GM12878 (cell line): ENCODE results near the gene SMPD3. TPM values are rescaled to one million over a fixed set of nuclear protein-coding genes. Genes with fewer than 3 reads are reported as not detected.

Experiments used
- ATAC-seq: fragments of 200-7000 bp; cut with Tn5 transposase; 3 replicates; pipeline ENCODE4 v1.9.1; 2020; ENCODE audit warnings: mild to moderate bottlenecking, moderate library complexity
- BruUV-seq: library from RNA; stranded (reverse); fragments of 400-500 nt; replicated peaks from 2 replicates; lab custom pipeline; 2021; lab: Mats Ljungman, UMichigan
- CTCF ChIA-PET: fragments of 300-600 bp; sonication (Branson Sonifier 250); formaldehyde crosslinking; extraction: SDS; loops from one replicate; lab custom pipeline; 2021; ENCODE audit warnings: inconsistent platforms; lab: Yijun Ruan, JAX
- POLR2A ChIA-PET: fragments of 350-600 bp; formaldehyde crosslinking; extraction: SDS; loops from one replicate; lab custom pipeline; 2021; ENCODE audit warnings: inconsistent platforms; lab: Charles Lee
- RAD21 ChIA-PET: fragments of 300-600 bp; sonication (Branson Sonifier 250); formaldehyde crosslinking; loops from one replicate; lab custom pipeline; 2023; ENCODE audit warnings: antibody characterized with exemption; ENCODE audit not compliant: unreplicated experiment; lab: Charles Lee
- SMC1A ChIA-PET: fragments of 300-600 bp; sonication (Branson Sonifier 250); formaldehyde crosslinking; loops from one replicate; lab custom pipeline; 2023; ENCODE audit not compliant: unreplicated experiment, uncharacterized antibody; lab: Charles Lee
- DNase-seq: peaks from one replicate; pipeline ENCODE4 v3.0.0-alpha.2; 2011; ENCODE audit warnings: low read depth, low spot score
- FAIRE-seq: peaks from 3 replicates; lab custom pipeline; 2011; peaks lifted over from hg19 to GRCh38; lab: Jason Lieb, UNC
- H2AFZ ChIP-seq: 2 replicates; pipeline ENCODE4 v1.6.0; 2011; ENCODE audit warnings: low read depth, low read length, control low read depth; ENCODE audit not compliant: control insufficient read depth
- H3K27ac ChIP-seq: 2 replicates; pipeline ENCODE4 v1.5.1; 2011; ENCODE audit warnings: control low read depth; ENCODE audit not compliant: control insufficient read depth, insufficient read depth
- H3K27me3 ChIP-seq, 2 experiments: replicated peaks in 1 of 2; 2 replicates each; pipeline versions ENCODE4 v1.6.0 to v1.6.1; 2011; ENCODE audit warnings: low read length in 1 of 2; ENCODE audit not compliant: control insufficient read depth in 2 of 2, insufficient read depth in 2 of 2
- H3K36me3 ChIP-seq, 2 experiments: 2 replicates each; pipeline ENCODE4 v1.5.1; 2011; ENCODE audit warnings: low read length in 1 of 2; ENCODE audit not compliant: control insufficient read depth in 2 of 2, insufficient read depth in 2 of 2
- H3K4me1 ChIP-seq: 2 replicates; pipeline ENCODE4 v1.6.1; 2011; ENCODE audit warnings: mild to moderate bottlenecking, low read length, moderate library complexity, mixed read lengths; ENCODE audit not compliant: control insufficient read depth, insufficient read depth
- H3K4me2 ChIP-seq: 2 replicates; pipeline ENCODE4 v1.6.0; 2011; ENCODE audit warnings: control low read depth; ENCODE audit not compliant: control insufficient read depth, insufficient read depth
- H3K4me3 ChIP-seq: fragments of 200-600 bp; sonication (generic); 2 replicates; pipeline ENCODE4 v1.5.1; 2016
- H3K79me2 ChIP-seq: 2 replicates; pipeline ENCODE4 v1.6.0; 2011; ENCODE audit warnings: low read length; ENCODE audit not compliant: control insufficient read depth, insufficient read depth
- H3K9ac ChIP-seq: 2 replicates; pipeline ENCODE4 v1.8.0; 2011; ENCODE audit warnings: low read length, control low read depth, mixed read lengths; ENCODE audit not compliant: control insufficient read depth, insufficient read depth
- H3K9me3 ChIP-seq: replicated peaks from 3 replicates; pipeline ENCODE4 v1.5.1; 2011; ENCODE audit warnings: mild to moderate bottlenecking, low read length; ENCODE audit not compliant: control insufficient read depth, insufficient read depth
- H4K20me1 ChIP-seq: 2 replicates; pipeline ENCODE4 v1.6.0; 2011; ENCODE audit not compliant: control insufficient read depth, insufficient read depth
- CBX3 ChIP-seq: fragments of 200-600 bp; sonication (generic); IDR thresholded peaks from 2 replicates; pipeline ENCODE4 v1.6.1; 2016; ENCODE audit warnings: low read depth, borderline replicate concordance
- CEBPB ChIP-seq, 2 experiments: fragments of 150-350 bp in 1 of 2; IDR thresholded peaks; 2 replicates each; pipeline ENCODE4 v1.6.1; 2012 to 2014; ENCODE audit warnings: low read depth in 2 of 2, low read length in 2 of 2, borderline replicate concordance in 1 of 2, inconsistent platforms in 1 of 2
- CEBPZ ChIP-seq: fragments of 150-350 bp; IDR thresholded peaks from 2 replicates; pipeline ENCODE4 v1.6.1; 2016; ENCODE audit warnings: low read depth, low read length
- CREM ChIP-seq: IDR thresholded peaks from 2 replicates; pipeline ENCODE4 v1.6.1; 2014; ENCODE audit warnings: antibody characterized with exemption, low read depth
- ESRRA ChIP-seq: IDR thresholded peaks from 2 replicates; pipeline ENCODE4 v1.6.1; 2012; ENCODE audit warnings: mild to moderate bottlenecking, low read length, improper control_type of control experiment
- FOXK2 ChIP-seq: fragments of 450-650 bp; IDR thresholded peaks from 2 replicates; pipeline ENCODE4 v1.6.1; 2017; ENCODE audit warnings: mild to moderate bottlenecking, moderate library complexity
- MEF2A ChIP-seq: IDR thresholded peaks from 2 replicates; pipeline ENCODE4 v1.6.1; 2011; ENCODE audit warnings: low read depth, mild to moderate bottlenecking, low read length, moderate library complexity; ENCODE audit not compliant: insufficient read depth
- MTA2 ChIP-seq: fragments of 450-650 bp; IDR thresholded peaks from 2 replicates; pipeline ENCODE4 v1.6.1; 2016; ENCODE audit warnings: low read depth, mild to moderate bottlenecking, moderate library complexity
- NFYB ChIP-seq: IDR thresholded peaks from 2 replicates; pipeline ENCODE4 v1.6.1; 2011; ENCODE audit warnings: low read depth, mild to moderate bottlenecking, low read length, improper control_type of control experiment, moderate library complexity; ENCODE audit not compliant: insufficient read depth
- PML ChIP-seq: IDR thresholded peaks from 2 replicates; pipeline ENCODE4 v1.6.1; 2012; ENCODE audit warnings: low read length, inconsistent platforms
- SPI1 ChIP-seq: IDR thresholded peaks from 2 replicates; pipeline ENCODE4 v1.6.1; 2011; ENCODE audit warnings: low read depth, mild to moderate bottlenecking, low read length, moderate library complexity, borderline replicate concordance; ENCODE audit not compliant: insufficient read depth
- SREBF2 ChIP-seq: IDR thresholded peaks from 2 replicates; pipeline ENCODE4 v1.6.1; 2012; ENCODE audit warnings: mild to moderate bottlenecking, low read length
- SRF ChIP-seq, 2 experiments: IDR thresholded peaks; 2 replicates each; pipeline ENCODE4 v1.6.1; 2011; ENCODE audit warnings: low read depth in 2 of 2, low read length in 2 of 2, mild to moderate bottlenecking in 1 of 2, moderate library complexity in 1 of 2
- STAT1 ChIP-seq: fragments of 450-650 bp; conservative IDR thresholded peaks from 2 replicates; pipeline ENCODE4 v1.6.1; 2014; ENCODE audit warnings: antibody characterized with exemption, mild to moderate bottlenecking
- TBL1XR1 ChIP-seq: IDR thresholded peaks from 2 replicates; pipeline ENCODE4 v1.6.1; 2012; ENCODE audit warnings: low read depth, low read length, improper control_type of control experiment
- WGBS: methylation state at CpG from one replicate; pipeline ENCODE4 v1.1.6; 2016; ENCODE audit warnings: low lambda C conversion rate; ENCODE audit not compliant: insufficient replicate concordance, insufficient coverage; ENCODE audit errors: missing lambda C conversion rate; 5-methylcytosine and 5-hydroxymethylcytosine counted together
- in situ Hi-C: fragments of 300-500 bp; cut with MboI; formaldehyde crosslinking; loops from 9 replicates; pipeline ENCODE4 v1.14.3; 2018; ENCODE audit warnings: mixed read lengths
- intact Hi-C: fragments of 100-400 bp; cut with micrococcal nuclease; formaldehyde crosslinking; loops from one replicate; pipeline ENCODE4 v1.14.2; 2022; ENCODE audit not compliant: unreplicated experiment
- polyA plus RNA-seq, 11 experiments: library from polyadenylated mRNA; depleted of rRNA in 4 of 11; unstranded in 6 of 11; stranded (reverse) in 5 of 11; fragments of >200 nt; fragmentation: Nextera tagmentation in 4 of 11; fragmentation: Illumina TruSeq in 1 of 11; extraction: Ambion mirVana in 4 of 11; extraction: Trizol in 1 of 11; gene quantifications; 1 replicate in 1 of 11; 2 replicates in 10 of 11; pipeline versions ENCODE4 v1.2.1 to v1.2.3, GENCODE V29; 2011 to 2016; ENCODE audit warnings: inconsistent platforms in 2 of 11, missing spikeins in 2 of 11, low read depth in 1 of 11
- total RNA-seq, 4 experiments: library from RNA; depleted of rRNA in 3 of 4; stranded (reverse); fragments of >200 nt in 3 of 4; fragmentation: Illumina TruSeq in 1 of 4; extraction: Trizol in 1 of 4; gene quantifications; 2 replicates each; pipeline versions ENCODE4 v1.2.1 to v1.2.3, GENCODE V29; 2013 to 2021

SMPD3 gene
- total and polyA plus RNA-seq, 10 of the 15 experiments (the other 5 are each of a cell fraction or from before 2014, with no cell fraction given), result 0.04 to 2.0 (median 1.2) TPM

DNA sequence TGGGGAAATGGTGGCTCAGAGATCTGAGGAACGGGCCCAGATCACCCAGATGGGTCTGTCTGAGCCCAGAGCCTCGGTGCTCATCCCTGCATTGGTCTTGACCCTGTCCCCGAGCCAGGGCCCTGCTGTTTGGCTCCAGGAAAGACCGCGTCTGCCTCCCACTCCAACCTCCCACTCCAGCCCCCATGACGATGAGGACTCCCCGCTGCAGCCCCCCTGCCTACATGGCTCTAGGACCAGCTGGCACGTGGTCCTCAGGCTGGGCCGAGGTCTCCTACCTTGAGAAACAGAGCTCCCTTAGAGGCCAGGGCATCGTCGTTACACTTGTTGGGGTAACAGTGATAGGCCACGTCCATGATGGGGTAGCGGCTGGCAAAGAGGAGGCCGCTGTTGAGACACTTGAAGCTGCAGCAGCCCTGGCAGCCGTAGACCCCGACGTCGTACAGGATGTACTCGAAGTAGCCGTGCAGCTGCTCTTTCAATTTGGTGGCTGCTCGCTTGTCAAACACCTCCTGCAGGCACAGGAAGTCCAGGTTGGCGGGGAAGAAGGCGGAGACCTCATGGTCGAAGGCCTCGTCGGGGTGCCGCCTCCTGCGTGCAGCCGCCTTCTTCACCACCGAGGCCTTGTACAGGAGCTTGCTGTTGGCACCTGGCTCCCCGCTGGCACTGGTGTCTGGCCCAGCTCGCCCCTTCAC is 77.6 kb downstream of the SMPD3 start (continued):
- no peak for TF ChIP-seq MEF2A

GRCh38 chr16:68369697-68370580 is 78.4 kb downstream of the SMPD3 start:
- no TSS peak for BruUV-seq
- FAIRE-seq (peak; percentile 93), DNase-seq (peak; percentile 75), ATAC-seq (peak; percentile 71)
- SMC1A ChIA-PET, result interaction anchor here (0.7 to 2.3 kb wide), 6 partner anchors 14 to 106 kb away, joined by 3 to 8 read pairs (median 3); partner anchors contain the start of gene SLC7A6
- RAD21 ChIA-PET, result interaction anchor here (0.5 to 2.1 kb wide), 10 partner anchors 14 to 151 kb away, joined by 3 to 7 read pairs (median 4); partner anchors contain the start of gene SMPD3
- H3K27ac ChIP-seq, result peak overlapping the region; percentile 38; the same call in 1 of the 2 replicates
- H4K20me1 ChIP-seq, result no peaks in the 10 kb centered on the region
- in situ Hi-C loops, result no loop called here
- H3K79me2 ChIP-seq, result no peaks in the 10 kb centered on the region
- CTCF ChIA-PET, result interaction anchor here (0.7 to 9.1 kb wide), 6 partner anchors 13 to 141 kb away, joined by 3 to 77 read pairs (median 8); partner anchors contain the start of gene SLC7A6
- no peaks in the 10 kb centered on the region; a peak in 1 of 4 replicates for H3K27me3 ChIP-seq
- H3K4me1 ChIP-seq, result peaks cover 40% of the 10 kb centered on the region
- H3K9me3 ChIP-seq, result no peaks in the 10 kb centered on the region
- H3K9ac ChIP-seq, result no peak overlapping the region
- peak overlapping the region; percentile 10 for H3K4me2 ChIP-seq
- POLR2A ChIA-PET, result interaction anchor here (0.7 to 1.0 kb wide), 3 partner anchors 14 to 139 kb away, joined by 3 read pairs; no protein-coding TSS in a partner anchor
- WGBS, result 47% methylated on average over 23 of the region's 23 CpGs
- H3K4me3 ChIP-seq, result peak overlapping the region; percentile 14; the same call in 1 of the 2 replicates
- no peak overlapping the region for H2AFZ ChIP-seq
- intact Hi-C loops, result loop anchor here (1.0 to 5.0 kb wide), 2 partner anchors 14 to 77 kb away; partner anchors contain the start of gene SMPD3
- no peaks in the 10 kb centered on the region for H3K36me3 ChIP-seq
- no peak for TF ChIP-seq FOXK2
- no peak for TF ChIP-seq ESRRA
- peak; percentile 78; the same call in 1 of the 2 replicates for TF ChIP-seq MTA2
- TF ChIP-seq NFYB, result no peak
- no peak for TF ChIP-seq CEBPB (IDR thresholded peaks at IDR 0.05; ENCODE audit: borderline replicate concordance in 1 of 2, low read depth in 2 of 2, low read length in 2 of 2)
- TF ChIP-seq STAT1, result no peak
- TF ChIP-seq SREBF2, result no peak
- no peak for TF ChIP-seq CEBPZ
- TF ChIP-seq TBL1XR1, result no peak
- peak; percentile 76 for TF ChIP-seq SPI1
- TF ChIP-seq CREM, result peak; percentile 39; the same call in 1 of the 2 replicates
- TF ChIP-seq SRF (IDR thresholded peaks at IDR 0.05; ENCODE audit: low read depth in 2 of 2, low read length in 2 of 2), result no peak
- no peak for TF ChIP-seq PML
- no peak for TF ChIP-seq MEF2A
- TF ChIP-seq CBX3, result no peak
